CD4-positive, alpha-beta T cell (primary cell): ENCODE measurements around the gene TEX2. TPM values are rescaled to one million over a fixed set of nuclear protein-coding genes. Genes with fewer than 3 reads are reported as not detected.
"Not testable (repeated sequence)": the region's sequence is repeated elsewhere in the genome, so short reads cannot be mapped to it uniquely, and the experiment has no call there.

Source experiments
- ATAC-seq: fragments of 200-7000 bp; cut with Tn5 transposase; one replicate; pipeline ENCODE4 v1.10.0; 2022; ENCODE audit warnings: mild to moderate bottlenecking; ENCODE audit not compliant: poor library complexity
- CTCF ChIA-PET: fragments of 350-600 bp; sonication (Branson Sonifier 250); formaldehyde crosslinking; loops from one replicate; lab custom pipeline; 2021; ENCODE audit warnings: antibody characterized with exemption, inconsistent platforms; lab: Charles Lee
- POLR2A ChIA-PET: fragments of 350-600 bp; sonication (Branson Sonifier 250); formaldehyde crosslinking; loops from one replicate; lab custom pipeline; 2021; ENCODE audit warnings: antibody characterized with exemption, inconsistent platforms; lab: Charles Lee
- DNase-seq, 14 experiments: peaks; one replicate each; pipeline ENCODE4 v3.0.0-alpha.2; 2013 to 2020; ENCODE audit warnings: mixed read lengths in 2 of 14
- H3K27ac ChIP-seq, 2 donors: one replicate each; pipeline versions ENCODE4 v1.5.1 to v1.7.0; 2013; ENCODE audit warnings: low read length in 2 of 2, low read depth in 1 of 2, mild to moderate bottlenecking in 1 of 2
- H3K27me3 ChIP-seq, 2 experiments: 1 replicate in 1 of 2; 2 replicates in 1 of 2; pipeline versions ENCODE4 v1.6.1 to v1.7.0; 2013; ENCODE audit warnings: low read length in 2 of 2, control low read depth in 1 of 2, mild to moderate bottlenecking in 1 of 2, moderate library complexity in 1 of 2; ENCODE audit not compliant: insufficient read depth in 2 of 2, control insufficient read depth in 1 of 2
- H3K36me3 ChIP-seq: one replicate; pipeline ENCODE4 v1.6.1; 2013; ENCODE audit warnings: low read length, control low read depth; ENCODE audit not compliant: insufficient read depth
- H3K4me1 ChIP-seq: one replicate; pipeline ENCODE4 v1.6.1; 2013; ENCODE audit warnings: low read length, control low read depth; ENCODE audit not compliant: insufficient read depth
- H3K4me3 ChIP-seq: one replicate; pipeline ENCODE4 v1.5.1; 2013; ENCODE audit warnings: mild to moderate bottlenecking, low read length, moderate library complexity
- H3K9me3 ChIP-seq, 2 experiments: 1 replicate in 1 of 2; 2 replicates in 1 of 2; pipeline versions ENCODE4 v1.6.1 to v1.7.0; 2013; ENCODE audit warnings: low read length in 2 of 2, mild to moderate bottlenecking in 2 of 2, control low read depth in 1 of 2, moderate library complexity in 1 of 2; ENCODE audit not compliant: control insufficient read depth in 1 of 2, insufficient read depth in 1 of 2
- H3K27ac Mint-ChIP-seq: one replicate; pipeline ENCODE4 v1.8.0; 2020; ENCODE audit warnings: mixed read lengths
- H3K27me3 Mint-ChIP-seq: one replicate; pipeline ENCODE4 v1.8.0; 2021; ENCODE audit warnings: mixed read lengths
- H3K36me3 Mint-ChIP-seq: one replicate; pipeline ENCODE4 v1.8.0; 2021; ENCODE audit warnings: low read depth, mixed read lengths
- H3K4me1 Mint-ChIP-seq: one replicate; pipeline ENCODE4 v1.8.0; 2021; ENCODE audit warnings: low read depth, mixed read lengths
- H3K4me3 Mint-ChIP-seq: one replicate; pipeline ENCODE4 v1.8.0; 2020; ENCODE audit warnings: mild to moderate bottlenecking, mixed read lengths
- H3K9me3 Mint-ChIP-seq: one replicate; pipeline ENCODE4 v1.8.0; 2020; ENCODE audit warnings: mixed read lengths
- intact Hi-C, 2 experiments: fragments of 100-400 bp; cut with DNase I in 1 of 2; cut with micrococcal nuclease in 1 of 2; formaldehyde crosslinking; loops; one replicate each; pipeline versions ENCODE4 v1.15.1 to v1.9.0; 2023 to 2025; cut with DNase I, micrococcal nuclease
- total RNA-seq, 174 experiments: library from RNA in 2 of 174; stranded (reverse) in 2 of 174; gene quantifications; one replicate each; pipeline ENCODE4 v1.2.3 and lab custom pipeline; 2021 to 2026
- TF ChIP-seq, protein P1 (sequence below): fragments of 200-600 bp; IDR thresholded peaks from one replicate; pipeline ENCODE4 v1.8.0; 2022; ENCODE audit warnings: antibody characterized with exemption, mild to moderate bottlenecking

TEX2 gene
- total RNA-seq, 2 experiments from 2014 or later: 8.6 to 8.9 TPM

GRCh38 chr17:64187093-64187895, 75.8 kb downstream of the TEX2 start:
- Histone ChIP-seq H3K27me3 (no peaks in the 10 kb centered on the region), H3K36me3 (peaks cover 12% of the 10 kb centered on the region), H3K4me3 (no peak overlapping the region), H3K4me1 (peaks cover 3% of the 10 kb centered on the region), H3K27ac (no peak overlapping the region), H3K9me3 (no peaks in the 10 kb centered on the region)
- intact Hi-C loops: no loop called here
- no peak for ATAC-seq
- H3K27ac Mint-ChIP-seq: no peak overlapping the region
- H3K9me3 Mint-ChIP-seq: no peaks in the 10 kb centered on the region
- no peaks in the 10 kb centered on the region for H3K27me3 Mint-ChIP-seq
- DNase-seq: no peak
- H3K4me1 Mint-ChIP-seq: no peaks in the 10 kb centered on the region
- ChIA-PET CTCF (no interaction called here), POLR2A (no interaction called here)
- peaks cover 33% of the 10 kb centered on the region for H3K36me3 Mint-ChIP-seq
- no peak overlapping the region for H3K4me3 Mint-ChIP-seq
- TF ChIP-seq, protein P1, sequence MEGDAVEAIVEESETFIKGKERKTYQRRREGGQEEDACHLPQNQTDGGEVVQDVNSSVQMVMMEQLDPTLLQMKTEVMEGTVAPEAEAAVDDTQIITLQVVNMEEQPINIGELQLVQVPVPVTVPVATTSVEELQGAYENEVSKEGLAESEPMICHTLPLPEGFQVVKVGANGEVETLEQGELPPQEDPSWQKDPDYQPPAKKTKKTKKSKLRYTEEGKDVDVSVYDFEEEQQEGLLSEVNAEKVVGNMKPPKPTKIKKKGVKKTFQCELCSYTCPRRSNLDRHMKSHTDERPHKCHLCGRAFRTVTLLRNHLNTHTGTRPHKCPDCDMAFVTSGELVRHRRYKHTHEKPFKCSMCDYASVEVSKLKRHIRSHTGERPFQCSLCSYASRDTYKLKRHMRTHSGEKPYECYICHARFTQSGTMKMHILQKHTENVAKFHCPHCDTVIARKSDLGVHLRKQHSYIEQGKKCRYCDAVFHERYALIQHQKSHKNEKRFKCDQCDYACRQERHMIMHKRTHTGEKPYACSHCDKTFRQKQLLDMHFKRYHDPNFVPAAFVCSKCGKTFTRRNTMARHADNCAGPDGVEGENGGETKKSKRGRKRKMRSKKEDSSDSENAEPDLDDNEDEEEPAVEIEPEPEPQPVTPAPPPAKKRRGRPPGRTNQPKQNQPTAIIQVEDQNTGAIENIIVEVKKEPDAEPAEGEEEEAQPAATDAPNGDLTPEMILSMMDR: no peak

DNA sequence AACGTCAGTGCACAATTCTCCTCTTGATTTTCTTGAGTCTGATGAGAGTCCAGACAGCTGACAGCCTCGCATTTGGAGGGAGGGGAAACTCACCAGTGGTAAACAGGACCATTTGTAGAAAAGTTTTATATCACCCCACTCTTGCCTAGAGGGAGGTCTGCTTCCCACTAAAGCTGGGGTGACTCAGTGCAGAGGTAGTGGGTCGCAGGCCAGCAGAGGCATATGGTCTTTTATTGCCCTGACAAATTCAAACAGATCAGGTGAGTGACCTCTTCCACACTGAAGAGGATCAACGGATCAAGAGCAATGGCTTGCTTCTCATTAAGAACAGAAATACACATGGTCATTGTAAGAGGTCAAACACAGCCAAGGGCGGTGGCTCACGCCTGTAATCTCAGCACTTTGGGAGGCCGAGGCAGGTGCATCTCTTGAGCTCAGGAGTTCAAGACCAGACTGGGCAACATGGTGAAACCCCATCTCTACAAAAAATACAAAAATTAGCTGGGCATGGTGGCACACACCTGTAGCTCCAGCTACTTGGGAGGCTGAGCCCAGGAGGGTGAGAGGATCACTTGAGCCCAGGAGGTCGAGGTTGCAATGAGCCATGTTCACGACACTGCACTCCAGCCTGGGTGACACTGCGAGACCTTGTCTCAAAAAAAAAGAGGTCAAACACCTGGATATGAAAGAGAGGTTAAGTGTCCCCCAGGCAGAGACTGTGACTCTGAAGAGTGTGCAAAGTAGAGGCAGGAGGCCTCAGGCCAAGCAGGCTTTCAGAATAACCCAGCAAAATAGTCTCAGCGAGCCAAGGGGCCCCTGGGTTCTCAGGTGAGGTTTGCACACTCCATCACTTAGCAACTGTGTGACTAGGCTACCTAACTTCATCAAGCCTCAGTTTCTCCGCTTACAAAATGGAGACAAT, 76.6 kb downstream of the TEX2 start:
- ATAC-seq (no peak), DNase-seq (no peak)
- CTCF ChIA-PET: no interaction called here
- POLR2A ChIA-PET: no interaction called here
- Mint-ChIP-seq H3K36me3 (peaks cover 39% of the 10 kb centered on the region), H3K4me1 (no peaks in the 10 kb centered on the region), H3K27me3 (no peaks in the 10 kb centered on the region), H3K27ac (no peak overlapping the region), H3K9me3 (no peaks in the 10 kb centered on the region), H3K4me3 (no peak overlapping the region)
- TF ChIP-seq, protein P1: no peak
- Histone ChIP-seq H3K4me3 (no peak overlapping the region), H3K27ac (no peak overlapping the region), H3K36me3 (peaks cover 10% of the 10 kb centered on the region), H3K4me1 (peaks cover 3% of the 10 kb centered on the region), H3K27me3 (no peaks in the 10 kb centered on the region), H3K9me3 (no peaks in the 10 kb centered on the region)
- intact Hi-C loops: no loop called here

- H3K27ac Mint-ChIP-seq, POLR2A ChIA-PET, H3K27ac ChIP-seq, H3K9me3 Mint-ChIP-seq, H3K4me3 Mint-ChIP-seq, DNase-seq, H3K4me1 Mint-ChIP-seq, intact Hi-C loops, H3K27me3 Mint-ChIP-seq, H3K9me3 ChIP-seq, H3K4me3 ChIP-seq, H3K36me3 ChIP-seq, ATAC-seq, CTCF ChIA-PET, H3K4me1 ChIP-seq, H3K27me3 ChIP-seq: not testable (repeated sequence)
- peaks cover 37% of the 10 kb centered on the region for H3K36me3 Mint-ChIP-seq
Measured at GRCh38 chr17:64185557-64185956, 77.5 kb downstream of the TEX2 start.
